GM21825 (cell line): Measurements from ENCODE around the gene SPACA4.
A peak's percentile ranks its signal among the peaks of the same experiment; 100 is the strongest.

ENCODE experiments used
- ATAC-seq: cut with Tn5 transposase; IDR thresholded peaks from one replicate; pipeline ENCODE4 v1.9.1; 2021; ENCODE audit warnings: mild to moderate bottlenecking, moderate library complexity; ENCODE audit not compliant: unreplicated experiment

The SPACA4 gene

DNA sequence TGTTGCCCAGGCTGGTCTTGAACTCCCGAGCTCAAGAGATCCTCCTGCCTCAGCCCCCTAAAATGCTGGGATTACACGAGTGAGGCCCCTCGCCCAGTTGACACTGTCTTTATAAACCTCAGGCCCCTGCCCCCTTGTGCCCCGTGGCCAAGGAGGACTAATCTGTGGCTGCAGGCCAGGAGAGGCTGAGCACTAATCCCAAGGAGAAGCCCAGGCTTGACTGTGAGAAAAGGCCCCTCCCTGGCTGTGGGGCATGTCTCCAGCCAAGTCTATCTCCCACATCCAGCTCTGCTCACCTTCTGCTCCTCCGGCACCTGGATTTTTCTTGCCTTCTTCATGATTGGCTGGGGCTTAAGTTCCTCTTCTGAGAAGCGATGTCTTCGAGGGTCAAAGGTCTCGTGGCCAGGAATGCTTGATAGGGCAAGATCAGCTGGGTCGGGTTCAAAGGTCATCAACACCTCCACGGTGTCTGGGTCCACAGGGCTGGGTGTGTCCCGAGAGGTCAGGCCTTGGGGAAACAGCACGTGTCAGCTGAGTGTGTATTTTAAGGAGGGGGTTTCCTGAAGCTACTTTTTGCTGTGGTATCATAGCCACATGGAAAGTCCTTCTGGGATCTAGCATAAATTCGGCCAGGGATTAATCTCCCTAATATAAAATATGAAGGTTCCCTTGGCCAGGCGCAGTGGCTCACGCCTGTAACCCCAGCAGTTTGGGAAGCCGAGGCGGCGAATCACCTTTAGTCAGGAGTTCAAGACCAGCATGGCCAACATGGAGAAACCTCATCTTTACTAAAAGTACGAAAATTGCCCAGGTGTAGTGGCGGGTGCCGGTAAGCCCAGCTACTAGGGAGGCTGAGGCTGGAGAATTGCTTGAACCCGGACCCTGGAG, 26.9 kb downstream of the SPACA4 start:
- no peak for ATAC-seq

DNA sequence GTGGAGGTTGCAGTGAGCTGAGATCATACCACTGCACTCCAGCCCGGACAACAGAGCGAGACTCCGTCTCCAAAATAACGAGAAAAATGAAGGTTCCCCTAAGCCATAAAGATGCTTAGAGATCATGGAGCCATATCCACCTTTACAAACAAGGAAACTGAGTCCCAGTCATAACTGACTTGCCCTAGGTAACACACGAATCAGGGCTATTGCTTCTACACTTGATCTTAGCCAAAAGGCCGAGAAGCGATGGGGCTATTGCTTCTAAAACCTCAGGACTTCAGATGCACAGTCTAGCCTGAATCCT, 27.4 kb downstream of the SPACA4 start:
- no peak for ATAC-seq

GRCh38 chr19:48634424-48635262, 28.1 kb downstream of the SPACA4 start:
- ATAC-seq = peak; percentile 34

DNA sequence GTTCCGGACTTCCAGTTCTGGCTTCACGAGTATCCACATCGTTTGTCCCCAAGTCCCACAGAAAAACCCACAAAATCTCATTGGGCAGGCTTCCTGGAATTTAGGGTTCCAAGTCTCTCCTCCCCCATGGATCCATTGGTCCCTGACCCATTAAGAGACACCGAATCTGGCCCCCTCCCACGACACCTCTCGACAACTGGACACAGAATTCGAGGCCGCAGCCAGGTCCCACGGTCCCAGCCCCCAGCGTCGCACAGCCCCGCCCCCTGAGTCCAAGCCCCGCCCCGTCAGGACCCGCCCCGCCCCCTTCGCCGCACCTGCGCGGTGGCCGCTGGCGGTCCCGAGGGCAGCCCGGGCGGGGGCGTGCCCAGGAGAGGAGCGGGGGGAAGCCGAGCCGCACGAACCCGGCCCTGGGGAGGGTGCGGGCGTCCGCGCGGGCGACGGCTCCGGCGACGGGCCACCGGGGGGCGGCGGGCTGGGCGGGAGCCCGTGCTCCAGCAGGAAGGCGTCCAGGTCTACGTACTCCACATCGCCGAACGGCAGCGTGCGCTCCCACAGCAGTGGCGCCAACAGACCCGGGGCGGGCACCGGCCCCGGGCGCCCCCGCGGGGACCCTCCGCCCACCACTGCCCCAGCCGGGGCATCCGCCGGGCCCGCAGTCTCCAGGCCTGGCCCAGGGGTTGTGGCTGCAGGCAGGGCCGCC, 28.9 kb downstream of the SPACA4 start:
- no peak for ATAC-seq

DNA sequence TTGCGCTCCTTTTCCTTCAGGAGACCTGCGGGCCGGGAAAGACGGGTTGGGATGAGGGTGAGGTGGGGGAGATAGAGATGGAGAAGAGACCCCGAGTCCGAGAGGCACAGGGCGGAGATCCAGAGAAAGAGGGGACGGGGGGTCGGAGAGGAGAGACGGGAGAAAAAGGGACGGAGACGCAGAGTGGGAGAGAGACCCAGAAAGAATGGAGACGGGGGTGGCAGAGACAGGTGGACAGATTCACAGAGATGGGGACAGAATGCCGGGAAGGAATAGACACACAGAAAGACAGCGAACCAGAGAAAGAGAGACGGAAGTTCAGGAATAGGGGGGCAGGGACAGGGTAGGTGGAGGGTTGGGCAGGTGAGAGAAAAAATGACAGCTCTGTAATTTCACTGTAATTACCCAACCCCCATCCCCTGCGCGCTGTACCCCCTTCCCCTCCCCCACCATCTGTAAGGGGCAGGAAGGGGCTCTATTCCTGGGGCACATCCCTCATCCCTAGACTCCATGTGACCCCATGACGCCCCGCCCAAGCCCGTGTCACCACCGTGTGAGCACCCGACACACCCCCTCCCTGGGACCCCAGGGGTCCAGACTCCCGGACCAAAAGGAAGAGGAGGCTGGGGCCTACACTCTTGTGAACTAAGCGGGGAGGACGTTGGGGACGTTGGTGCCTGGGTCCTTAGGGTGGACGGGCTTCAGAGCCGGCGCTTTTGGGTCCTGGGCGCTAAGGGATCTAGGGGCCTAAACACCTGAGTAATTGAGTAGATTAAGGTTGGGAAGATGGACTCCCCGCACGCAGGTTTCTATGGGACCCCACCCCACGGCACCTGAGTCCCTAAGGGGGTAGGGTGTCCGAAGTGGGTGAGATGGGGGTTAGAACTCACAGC, 29.7 kb downstream of the SPACA4 start:
- ATAC-seq = no peak

DNA sequence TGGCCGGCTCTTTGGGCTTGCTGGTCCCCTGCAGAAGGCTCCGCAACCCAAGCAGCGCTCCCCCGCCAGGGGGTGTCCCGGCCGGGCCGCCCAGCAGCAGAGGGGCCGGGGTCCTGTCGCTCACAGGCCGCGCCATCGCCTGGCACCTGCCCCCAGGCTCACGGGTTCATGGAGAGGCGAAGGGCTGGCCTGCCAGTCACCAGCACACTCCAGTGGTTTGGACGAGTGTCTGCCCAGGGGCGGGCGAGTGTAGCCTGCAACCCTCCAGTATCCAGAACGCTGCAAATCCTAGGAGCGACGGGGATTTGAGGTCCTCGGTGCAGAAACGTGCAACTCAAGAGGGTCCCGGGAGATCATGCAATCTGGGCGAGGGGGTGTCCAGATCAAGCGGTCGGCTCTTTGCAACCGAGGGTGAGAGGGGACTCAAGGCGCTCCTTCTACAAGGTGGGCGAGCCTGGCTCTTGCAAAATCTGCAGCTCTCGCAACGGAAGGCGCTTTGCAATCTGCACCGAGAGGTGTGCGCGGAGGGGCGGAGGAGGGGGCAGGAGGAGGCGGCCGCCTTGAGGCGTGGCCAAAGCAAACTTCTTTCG, 30.4 kb downstream of the SPACA4 start, which contains the start of gene DBP:
Gene DBP, minus strand, starts transcription at position 521 of the 590 bp plus-strand sequence. Its CDS starts 385 bp downstream, at position 136.
- ATAC-seq = no peak

GRCh38 chr19:48637449-48637947, 31.0 kb downstream of the SPACA4 start:
- peak; percentile 59 for ATAC-seq

DNA sequence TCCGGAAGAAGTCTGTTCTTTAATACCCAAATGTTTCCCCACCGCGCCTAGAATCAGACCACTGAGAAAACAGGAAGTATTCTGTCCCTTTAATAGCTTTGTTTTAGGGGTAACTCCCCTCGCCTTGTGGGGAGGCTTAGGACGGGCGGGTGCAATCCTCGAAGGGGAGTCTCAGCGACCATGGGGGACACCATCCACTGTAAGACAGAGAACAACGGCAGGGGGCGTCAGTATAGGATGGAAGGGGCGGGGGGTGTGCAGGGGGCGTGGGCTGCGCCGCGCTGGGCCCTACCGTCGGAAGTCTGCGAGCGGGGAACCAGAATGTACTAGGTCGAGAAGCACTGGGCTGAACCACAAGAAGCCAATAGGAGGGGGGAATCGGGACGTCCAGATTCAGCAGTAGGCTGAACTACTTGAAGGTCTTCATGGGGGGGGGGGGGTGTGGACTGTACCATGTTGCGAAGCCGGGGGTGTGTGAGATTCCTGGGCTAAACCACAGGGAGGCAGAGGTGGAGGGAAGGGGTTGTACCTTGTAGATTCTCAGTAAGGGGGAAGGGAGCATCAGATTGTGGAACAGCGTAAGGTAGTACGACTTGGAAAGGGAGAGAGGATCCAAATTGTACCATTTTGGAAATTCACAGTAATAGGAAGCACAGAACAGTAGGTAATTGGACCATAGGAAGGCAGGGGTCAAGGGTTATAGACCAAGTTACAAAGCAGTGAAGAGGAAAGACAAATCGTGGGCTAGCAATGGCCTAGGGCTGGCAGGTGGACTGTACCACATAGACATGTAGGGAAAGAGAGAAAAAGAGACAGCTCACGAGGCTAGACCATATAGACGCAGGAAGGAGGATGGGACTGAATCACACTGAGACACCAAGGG, 31.6 kb downstream of the SPACA4 start:
- peak; percentile 5 for ATAC-seq

GRCh38 chr19:48638831-48639381, 32.4 kb downstream of the SPACA4 start:
- no peak for ATAC-seq

- no peak for ATAC-seq
Measured at GRCh38 chr19:48639483-48640375, 33.2 kb downstream of the SPACA4 start.

GRCh38 chr19:48641850-48642249, 35.3 kb downstream of the SPACA4 start:
- ATAC-seq = no peak

DNA sequence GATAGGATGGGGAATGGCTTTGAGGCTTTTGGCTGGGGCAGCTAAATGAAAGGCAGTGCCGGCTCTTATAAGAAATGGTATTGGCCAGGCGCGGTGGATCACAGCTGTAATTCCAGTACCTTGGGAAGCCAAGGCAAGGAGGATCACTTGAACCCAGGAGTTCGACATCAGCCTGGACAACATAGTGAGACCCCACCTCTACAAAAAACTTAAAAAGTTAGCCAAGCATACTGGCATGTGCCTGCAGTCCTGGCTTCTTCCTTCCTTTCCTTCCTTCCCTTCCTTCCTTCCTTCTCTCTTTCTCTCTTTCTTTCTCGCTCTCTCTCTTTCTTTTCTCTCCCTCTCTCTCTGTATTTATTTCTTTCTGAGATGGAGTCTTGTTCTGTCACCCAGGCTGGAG, 36.3 kb downstream of the SPACA4 start:
- ATAC-seq = no peak

DNA sequence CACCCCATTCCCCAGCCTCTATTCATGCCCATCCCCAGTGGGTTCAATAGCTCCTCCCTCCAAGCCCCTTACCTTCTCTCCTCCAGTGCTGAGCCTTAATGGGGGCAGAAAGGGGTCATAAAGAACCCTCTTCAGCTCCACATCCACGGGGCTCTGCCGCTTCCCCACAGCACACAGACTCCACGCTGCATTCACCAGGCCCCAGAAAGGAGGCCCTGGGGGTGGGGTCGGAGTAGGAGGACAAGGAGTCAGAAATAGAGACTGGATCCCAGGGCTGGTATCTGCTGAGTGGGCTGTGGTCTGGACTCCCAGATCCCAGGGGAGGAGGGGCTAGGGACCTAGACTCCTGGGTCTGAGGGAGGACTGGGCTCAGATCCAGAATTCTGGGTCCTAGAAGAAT, 37.8 kb downstream of the SPACA4 start:
- ATAC-seq = no peak

- no peak for ATAC-seq
Measured at GRCh38 chr19:48644839-48645619, 38.5 kb downstream of the SPACA4 start.

- no peak for ATAC-seq
Measured at GRCh38 chr19:48645620-48646000, 39.1 kb downstream of the SPACA4 start.

GRCh38 chr19:48646001-48646721, 39.6 kb downstream of the SPACA4 start, which contains the start of gene CA11:
CA11 (minus strand) TSS chr19:48646187; CDS start chr19:48645632, 555 bp downstream.
- peak; percentile 77 for ATAC-seq
